ENCODE data around the gene HAUS2.

HAUS2 gene

DNA sequence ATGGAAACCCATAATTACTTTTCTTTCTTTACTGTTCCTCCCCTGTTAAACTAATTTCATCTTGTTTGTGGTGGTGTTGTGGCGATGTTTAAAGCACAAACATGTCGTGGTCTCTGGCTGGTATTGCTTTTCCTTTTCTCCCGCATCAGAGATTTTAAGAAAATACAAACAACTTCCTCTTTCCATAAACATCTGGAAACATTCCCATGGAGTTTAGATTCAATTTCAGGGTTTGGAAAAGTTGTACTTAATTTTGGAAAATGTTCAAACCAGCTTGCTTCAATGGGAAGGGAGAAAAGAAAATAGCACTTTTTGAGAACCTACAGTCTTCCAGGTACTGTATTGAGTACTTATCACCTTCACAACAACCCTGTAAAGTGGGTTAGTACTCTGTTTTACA lies 57.2 kb downstream of the HAUS2 start:
- DNase-seq: no peak

DNA sequence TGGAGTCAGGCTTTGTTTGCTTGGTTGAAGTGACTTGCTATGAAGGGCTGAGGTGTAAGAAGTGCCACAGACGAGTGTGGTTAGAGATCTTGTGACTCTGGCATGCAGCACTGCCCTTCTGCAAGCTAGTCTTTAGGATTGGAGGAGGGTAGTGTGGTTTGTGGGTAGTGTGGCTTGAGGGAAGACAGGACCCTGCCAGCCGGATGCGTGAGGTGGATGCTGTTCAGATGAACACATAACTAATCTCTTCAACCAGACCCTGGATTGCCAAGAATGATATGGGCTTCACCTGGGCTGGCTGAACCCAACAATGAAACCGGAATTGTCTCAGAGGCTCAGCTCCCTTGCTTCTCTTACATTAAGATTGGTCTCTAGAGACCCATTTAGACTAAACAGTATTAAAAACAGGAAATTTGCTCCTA lies 59.5 kb downstream of the HAUS2 start:
- no peak for DNase-seq

DNA sequence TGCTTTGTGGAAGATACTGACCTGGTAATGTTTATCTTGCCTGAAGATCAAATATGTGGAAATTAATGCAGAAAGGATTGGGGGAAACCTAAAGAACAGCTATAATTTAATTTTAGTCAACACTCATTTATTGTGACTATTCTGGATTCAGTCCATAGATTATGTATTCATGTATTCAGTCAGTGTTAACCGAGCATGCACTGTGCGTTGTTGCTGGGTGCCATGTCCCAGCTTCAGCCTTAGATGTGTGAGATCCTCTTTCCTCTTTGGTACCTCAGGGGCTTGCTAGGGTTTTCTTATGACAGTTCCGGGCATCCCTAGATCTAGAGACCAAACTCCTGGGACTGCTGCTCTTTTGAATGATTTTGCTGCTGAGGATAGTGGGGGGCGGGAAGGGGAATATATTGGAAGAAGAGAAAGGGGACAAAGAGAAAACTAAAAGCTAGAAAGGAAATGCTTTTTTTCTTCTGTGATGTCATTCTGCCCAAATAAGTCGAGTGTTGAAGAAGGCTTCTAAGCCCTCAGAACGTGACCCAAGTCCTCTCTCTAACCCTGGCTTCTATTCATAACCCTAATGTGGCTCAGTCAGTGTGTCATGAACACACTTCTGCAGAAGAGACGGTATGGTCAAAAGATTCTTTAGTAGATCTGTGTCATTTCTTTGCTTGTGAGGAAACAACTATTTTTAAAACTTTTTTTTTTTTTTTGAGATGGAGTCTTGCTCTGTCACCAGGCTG lies 60.3 kb downstream of the HAUS2 start:
- DNase-seq: no peak

DNA sequence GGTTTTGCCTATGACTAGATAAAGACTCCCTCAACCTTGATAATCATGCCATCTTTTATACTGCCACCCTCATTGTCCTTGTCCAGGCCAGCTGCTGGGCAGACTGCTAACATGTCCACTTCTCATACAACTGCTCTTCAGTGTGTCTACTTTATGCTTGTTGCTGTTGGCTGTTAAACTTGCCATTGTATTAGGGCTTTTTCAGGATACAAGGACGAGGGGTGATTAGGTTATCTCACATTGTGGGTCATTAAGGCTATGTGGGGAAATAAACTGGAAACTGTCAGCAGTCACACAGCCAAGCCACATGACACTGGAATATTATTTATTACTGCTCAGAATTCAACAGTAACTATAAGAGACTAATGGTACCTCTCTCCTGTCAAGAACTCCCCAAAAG lies 62.9 kb downstream of the HAUS2 start:
- no peak for DNase-seq

DNA sequence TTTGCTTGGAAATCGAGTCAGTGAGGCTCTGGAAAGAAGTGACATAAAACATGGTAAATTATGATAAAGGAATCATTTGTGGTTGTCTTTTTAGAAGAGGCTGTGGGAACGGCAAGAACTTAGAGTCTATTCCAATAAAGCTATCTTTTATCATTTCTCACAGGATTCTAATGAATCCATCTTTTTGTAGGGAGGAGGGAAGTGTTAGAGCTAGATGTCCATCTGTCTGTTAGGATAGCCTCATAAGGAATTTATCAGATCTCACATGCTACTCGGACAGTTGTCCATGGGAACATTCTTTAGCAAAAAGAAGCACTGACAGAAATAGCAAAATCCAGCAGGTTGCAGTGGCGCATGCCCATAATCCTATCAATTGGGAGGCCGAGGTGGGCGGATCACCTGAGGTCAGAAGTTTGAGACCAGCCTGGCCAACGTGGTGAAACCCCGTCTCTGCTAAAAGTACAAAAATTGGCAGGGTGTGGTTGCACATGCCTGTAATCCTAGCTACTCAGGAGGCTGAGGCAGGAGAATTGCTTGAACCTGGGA lies 63.8 kb downstream of the HAUS2 start:
- DNase-seq: no peak

DNA sequence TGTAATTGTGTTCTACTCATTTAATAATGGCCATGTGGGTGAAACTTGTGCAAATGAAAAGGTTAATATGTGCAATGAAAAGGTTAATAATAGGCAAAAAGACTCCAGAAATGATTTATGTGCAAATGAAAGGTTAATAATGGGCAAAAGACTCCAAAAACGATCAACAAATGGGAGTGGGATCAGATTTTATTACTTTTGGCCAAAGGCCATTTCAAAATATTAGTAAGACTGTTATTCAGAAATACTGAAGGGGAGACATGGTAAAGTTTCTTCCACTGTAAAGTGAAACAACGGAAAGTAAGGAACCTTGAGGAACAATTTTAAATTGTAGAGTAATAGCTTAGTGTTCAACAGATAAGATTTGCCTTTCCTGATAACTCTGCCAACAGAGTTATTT lies 67.5 kb downstream of the HAUS2 start:
- DNase-seq: no peak

Measured in amygdala (tissue), 56 donors.